Thyroid gland (tissue), 4 donors: Measurements from ENCODE around the gene MUS81. TPM values are rescaled to one million over a fixed set of nuclear protein-coding genes. Genes with fewer than 3 reads are reported as not detected.

Experiments used
- DNase-seq, 2 donors: peaks; one replicate each; pipeline ENCODE4 v3.0.0-alpha.2; 2019
- H3K27ac ChIP-seq, 3 donors: fragments of 200-600 bp; sonication (generic); 1 replicate in 2 of 3; 2 replicates in 1 of 3; pipeline ENCODE4 v1.5.1; 2016 to 2019; ENCODE audit warnings: mild to moderate bottlenecking in 1 of 3, moderate library complexity in 1 of 3
- H3K27me3 ChIP-seq: fragments of 200-600 bp; sonication (generic); one replicate; pipeline ENCODE4 v1.5.1; 2019
- H3K36me3 ChIP-seq, 2 donors: fragments of 200-600 bp; sonication (generic); one replicate each; pipeline ENCODE4 v1.5.1; 2016 to 2019
- H3K4me1 ChIP-seq, 2 donors: fragments of 200-600 bp; sonication (generic); one replicate each; pipeline ENCODE4 v1.5.1; 2017 to 2019
- H3K4me3 ChIP-seq, 3 donors: fragments of 200-600 bp; sonication (generic); replicated peaks in 1 of 3; 1 replicate in 2 of 3; 2 replicates in 1 of 3; pipeline ENCODE4 v1.5.1; 2016; ENCODE audit warnings: mild to moderate bottlenecking in 1 of 3
- H3K9me3 ChIP-seq: fragments of 200-600 bp; sonication (generic); one replicate; pipeline ENCODE4 v1.5.1; 2017
- CTCF ChIP-seq, 6 experiments: fragments of 200-600 bp in 3 of 6; fragments of 450-650 bp in 3 of 6; sonication (generic) in 3 of 6; IDR thresholded peaks; one replicate each; pipeline ENCODE4 v1.5.1; 2016 to 2019; ENCODE audit warnings: antibody characterized with exemption in 6 of 6, mild to moderate bottlenecking in 2 of 6, inconsistent platforms in 1 of 6, moderate library complexity in 1 of 6
- POLR2A ChIP-seq, 2 donors: fragments of 450-650 bp; IDR thresholded peaks; one replicate each; pipeline ENCODE4 v1.6.1; 2017; ENCODE audit warnings: antibody characterized with exemption in 2 of 2, mild to moderate bottlenecking in 2 of 2, moderate library complexity in 1 of 2
- WGBS, 2 donors: methylation state at CpG; one replicate each; pipeline ENCODE4 v1.1.5; 2017; 5-methylcytosine and 5-hydroxymethylcytosine counted together
- intact Hi-C: fragments of 100-400 bp; cut with DNase I; formaldehyde crosslinking; loops from one replicate; pipeline ENCODE4 v1.15.1; 2023
- total RNA-seq, 4 donors: library from RNA; depleted of rRNA; stranded (reverse); fragments of >200 nt; gene quantifications; one replicate each; pipeline ENCODE4 v1.2.3, GENCODE V29; 2016

Gene MUS81
- total RNA-seq, 4 donors from 2014 or later: 31.8 to 61.9 (median 42.5) TPM

GRCh38 chr11:65873318-65874156 is 13.3 kb downstream of the MUS81 start:
- intact Hi-C loops: no loop called here
- DNase-seq: peak; percentile 94
- H3K36me3 ChIP-seq: no peaks in the 10 kb centered on the region
- TF ChIP-seq POLR2A (IDR thresholded peaks at IDR 0.05) (peak in 1 of 2 donors; percentile 89), CTCF (IDR thresholded peaks at IDR 0.05) (no peak)
- peaks cover 16 to 28% of the 10 kb centered on the region in 2 donors for H3K4me1 ChIP-seq
- H3K9me3 ChIP-seq: no peaks in the 10 kb centered on the region
- peak overlapping the region; percentile 23 to 76 (median 27) for H3K4me3 ChIP-seq
- H3K27ac ChIP-seq: peak overlapping the region; percentile 80 to 95 (median 89)
- WGBS, 2 donors: 11 to 19% methylated on average over 18 to 19 of the region's 54 CpGs
- no peaks in the 10 kb centered on the region for H3K27me3 ChIP-seq

- intact Hi-C loops: loop anchor here (5.0 kb wide), 1 partner anchor 88 kb away; no protein-coding TSS in a partner anchor
- H3K27ac ChIP-seq: no peak within 1 kb of the TSS
- 38 to 51% methylated on average over 6 to 7 of the region's 7 CpGs for WGBS, 2 donors
- no peaks in the 10 kb centered on the region for H3K9me3 ChIP-seq
- H3K4me3 ChIP-seq: no peak within 1 kb of the TSS
- no peaks in the 10 kb centered on the region for H3K27me3 ChIP-seq
- H3K36me3 ChIP-seq: peaks cover 10 to 16% of the 10 kb centered on the region in 2 donors
- DNase-seq: no peak
- H3K4me1 ChIP-seq: no peaks in the 10 kb centered on the region
- TF ChIP-seq CTCF (IDR thresholded peaks at IDR 0.05) (no peak), POLR2A (IDR thresholded peaks at IDR 0.05) (no peak)
Measured at GRCh38 chr11:65879617-65880016, 19.4 kb downstream of the MUS81 start, which contains the start of gene CTSW. CTSW (plus strand) TSS chr11:65879837; CDS start chr11:65879855, 18 bp downstream.

- Histone ChIP-seq H3K27ac (no peak overlapping the region), H3K36me3 (peaks cover 10 to 16% of the 10 kb centered on the region in 2 donors), H3K4me3 (no peak overlapping the region), H3K4me1 (no peaks in the 10 kb centered on the region), H3K27me3 (no peaks in the 10 kb centered on the region), H3K9me3 (no peaks in the 10 kb centered on the region)
- DNase-seq: no peak
- no peak for TF ChIP-seq CTCF (IDR thresholded peaks at IDR 0.05)
- no peak for TF ChIP-seq POLR2A (IDR thresholded peaks at IDR 0.05)
- 41 to 48% methylated on average over 6 to 7 of the region's 7 CpGs for WGBS, 2 donors
- intact Hi-C loops: loop anchor here (5.0 kb wide), 1 partner anchor 87 kb away; no protein-coding TSS in a partner anchor
Measured at GRCh38 chr11:65880027-65880426, 19.8 kb downstream of the MUS81 start.

- peaks cover 10 to 16% of the 10 kb centered on the region in 2 donors for H3K36me3 ChIP-seq
- no peaks in the 10 kb centered on the region for H3K9me3 ChIP-seq
- no peak overlapping the region for H3K4me3 ChIP-seq
- intact Hi-C loops: loop anchor here (5.0 kb wide), 1 partner anchor 86 kb away; no protein-coding TSS in a partner anchor
- 87 to 88% methylated on average over 5 to 7 of the region's 7 CpGs for WGBS, 2 donors
- no peak overlapping the region for H3K27ac ChIP-seq
- no peak for DNase-seq
- TF ChIP-seq CTCF (IDR thresholded peaks at IDR 0.05): no peak
- no peak for TF ChIP-seq POLR2A (IDR thresholded peaks at IDR 0.05)
- no peaks in the 10 kb centered on the region for H3K27me3 ChIP-seq
- H3K4me1 ChIP-seq: no peaks in the 10 kb centered on the region
Measured at GRCh38 chr11:65880844-65881421, 20.7 kb downstream of the MUS81 start.
